Measurements from ENCODE around the gene TMEM53.

Gene TMEM53

GRCh38 chr1:44698138-44698537 is 23.9 kb upstream of the TMEM53 start:
- no peak for DNase-seq (ENCODE audit: low read depth)

- DNase-seq (ENCODE audit: low read depth): no peak
These were observed 22.6 kb upstream of the TMEM53 start for GRCh38 chr1:44696789-44697345.

GRCh38 chr1:44696101-44696500 is 21.8 kb upstream of the TMEM53 start:
- no peak for DNase-seq (ENCODE audit: low read depth)

- DNase-seq (ENCODE audit: low read depth): no peak
These were observed 21.4 kb upstream of the TMEM53 start for GRCh38 chr1:44695671-44696070.

GRCh38 chr1:44694863-44695478 is 20.7 kb upstream of the TMEM53 start:
- no peak for DNase-seq (ENCODE audit: low read depth)

GRCh38 chr1:44693900-44694299 is 19.6 kb upstream of the TMEM53 start:
- no peak for DNase-seq (ENCODE audit: low read depth)

GRCh38 chr1:44693159-44693558 is 18.9 kb upstream of the TMEM53 start:
- DNase-seq (ENCODE audit: low read depth): no peak

- no peak for DNase-seq (ENCODE audit: low read depth)
These were observed 15.1 kb upstream of the TMEM53 start for GRCh38 chr1:44689447-44689765.

- no peak for DNase-seq (ENCODE audit: low read depth)
These were observed 14.6 kb upstream of the TMEM53 start for GRCh38 chr1:44688760-44689446.

- DNase-seq (ENCODE audit: low read depth): no peak
These were observed 11.6 kb upstream of the TMEM53 start for GRCh38 chr1:44685881-44686280.

- no peak for DNase-seq (ENCODE audit: low read depth)
These were observed 10.9 kb upstream of the TMEM53 start for GRCh38 chr1:44685218-44685617.

GRCh38 chr1:44684525-44684924 is 10.2 kb upstream of the TMEM53 start:
- DNase-seq (ENCODE audit: low read depth): no peak

- no peak for DNase-seq (ENCODE audit: low read depth)
These were observed 8.6 kb upstream of the TMEM53 start for GRCh38 chr1:44682883-44683265.

- no peak for DNase-seq (ENCODE audit: low read depth)
These were observed 7.9 kb upstream of the TMEM53 start for GRCh38 chr1:44681905-44682882.

GRCh38 chr1:44679468-44679867 is 5.2 kb upstream of the TMEM53 start:
- DNase-seq (ENCODE audit: low read depth): no peak

- no peak for DNase-seq (ENCODE audit: low read depth)
These were observed 4.3 kb upstream of the TMEM53 start for GRCh38 chr1:44678626-44679025.

- DNase-seq (ENCODE audit: low read depth): no peak
These were observed 3.8 kb upstream of the TMEM53 start for GRCh38 chr1:44678120-44678519.

- DNase-seq (ENCODE audit: low read depth): no peak
These were observed 3.0 kb upstream of the TMEM53 start for GRCh38 chr1:44677201-44677766.

- no peak for DNase-seq (ENCODE audit: low read depth)
These were observed 2.4 kb upstream of the TMEM53 start for GRCh38 chr1:44676484-44677200.

- no peak for DNase-seq (ENCODE audit: low read depth)
These were observed 905 bp upstream of the TMEM53 start for GRCh38 chr1:44675186-44675585.

GRCh38 chr1:44673675-44674112 is 587 bp downstream of the TMEM53 start:
- no peak for DNase-seq (ENCODE audit: low read depth)

All from stimulated activated CD8-positive, alpha-beta memory T cell treated with anti-CD3 and anti-CD28 coated beads, Interleukin-7, amount 100 ng/mL, for 24 hours (primary cell).